ENCODE results near the gene USP8. TPM values are rescaled to one million over a fixed set of nuclear protein-coding genes. Genes with fewer than 3 reads are reported as not detected.

The USP8 gene
- polyA plus RNA-seq, 3 donors: 32.1 to 62.4 (median 37.3) TPM

- intact Hi-C loops (cut with micrococcal nuclease): no loop called here
- WGBS (ENCODE audit: insufficient coverage): no CpG with 5 or more reads among the region's 2 CpGs
- no peaks in the 10 kb centered on the region for H3K27me3 Mint-ChIP-seq (ENCODE audit: low read depth in 3 of 3)
- Histone ChIP-seq H3K36me3 (replicated peaks in 1 of 2; ENCODE audit: control insufficient read depth in 1 of 2, insufficient read depth in 2 of 2, low read length in 2 of 2) (peaks cover 85 to 97% of the 10 kb centered on the region in 2 donors), H2AFZ (ENCODE audit: insufficient read depth, low read depth, low read length, poor library complexity, severe bottlenecking) (no peak overlapping the region), H3K4me3 (replicated peaks in 1 of 3; ENCODE audit: low read depth in 2 of 3, low read length in 3 of 3) (no peak overlapping the region), H4K20me1 (ENCODE audit: insufficient read depth, low read length) (peaks cover 30% of the 10 kb centered on the region), H3K9ac (ENCODE audit: insufficient read depth, low read length, poor library complexity, severe bottlenecking) (no peak overlapping the region), H3K4me2 (replicated peaks; ENCODE audit: extremely low read depth, low read length, poor library complexity, severe bottlenecking) (no peak overlapping the region), H3K9me3 (replicated peaks in 1 of 2; ENCODE audit: control insufficient read depth in 1 of 2, insufficient read depth in 1 of 2, low read length in 2 of 2) (no peaks in the 10 kb centered on the region), H3K79me2 (ENCODE audit: insufficient read depth, low read length) (no peaks in the 10 kb centered on the region), H3K27me3 (ENCODE audit: control insufficient read depth in 2 of 2, insufficient read depth in 2 of 2, low read length in 2 of 2) (no peaks in the 10 kb centered on the region), H3K27ac (ENCODE audit: low read depth in 1 of 2, low read length in 2 of 2) (peak overlapping the region in 1 of 2 donors; percentile 28), H3K4me1 (ENCODE audit: control insufficient read depth in 1 of 2, insufficient read depth in 2 of 2, low read length in 2 of 2) (no peaks in the 10 kb centered on the region)
- no peaks in the 10 kb centered on the region for H3K4me1 Mint-ChIP-seq
- DNase-seq: no peak
- H3K27ac Mint-ChIP-seq: no peak overlapping the region
- TF ChIP-seq, protein P1, sequence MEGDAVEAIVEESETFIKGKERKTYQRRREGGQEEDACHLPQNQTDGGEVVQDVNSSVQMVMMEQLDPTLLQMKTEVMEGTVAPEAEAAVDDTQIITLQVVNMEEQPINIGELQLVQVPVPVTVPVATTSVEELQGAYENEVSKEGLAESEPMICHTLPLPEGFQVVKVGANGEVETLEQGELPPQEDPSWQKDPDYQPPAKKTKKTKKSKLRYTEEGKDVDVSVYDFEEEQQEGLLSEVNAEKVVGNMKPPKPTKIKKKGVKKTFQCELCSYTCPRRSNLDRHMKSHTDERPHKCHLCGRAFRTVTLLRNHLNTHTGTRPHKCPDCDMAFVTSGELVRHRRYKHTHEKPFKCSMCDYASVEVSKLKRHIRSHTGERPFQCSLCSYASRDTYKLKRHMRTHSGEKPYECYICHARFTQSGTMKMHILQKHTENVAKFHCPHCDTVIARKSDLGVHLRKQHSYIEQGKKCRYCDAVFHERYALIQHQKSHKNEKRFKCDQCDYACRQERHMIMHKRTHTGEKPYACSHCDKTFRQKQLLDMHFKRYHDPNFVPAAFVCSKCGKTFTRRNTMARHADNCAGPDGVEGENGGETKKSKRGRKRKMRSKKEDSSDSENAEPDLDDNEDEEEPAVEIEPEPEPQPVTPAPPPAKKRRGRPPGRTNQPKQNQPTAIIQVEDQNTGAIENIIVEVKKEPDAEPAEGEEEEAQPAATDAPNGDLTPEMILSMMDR (IDR thresholded peaks at IDR 0.05): no peak
- peaks cover 70 to 92% of the 10 kb centered on the region in 2 donors for H3K36me3 Mint-ChIP-seq
- no peaks in the 10 kb centered on the region for H3K9me3 Mint-ChIP-seq
- no peak overlapping the region for H3K4me3 Mint-ChIP-seq
Measured at GRCh38 chr15:50463423-50464358, 39.5 kb downstream of the USP8 start.

DNA sequence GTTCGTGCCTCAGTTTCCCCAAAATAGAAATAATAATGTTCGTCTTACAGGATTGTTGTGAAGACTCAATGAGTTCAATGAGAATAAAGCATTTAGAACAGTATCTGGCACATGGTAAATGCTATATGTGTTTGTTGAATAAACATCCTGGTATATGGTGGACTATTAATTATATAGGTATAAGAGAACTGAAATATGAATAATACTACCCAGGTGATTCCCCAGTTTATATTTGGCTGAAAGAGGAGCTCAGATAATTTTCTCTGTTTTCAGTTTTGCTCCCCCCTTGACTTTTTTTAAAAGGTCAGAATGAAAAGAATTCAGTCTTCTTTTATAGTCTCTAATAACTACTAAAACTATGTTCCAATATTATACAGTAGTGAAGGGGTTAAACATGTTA is 46.9 kb downstream of the USP8 start:
- Histone ChIP-seq H3K27me3 (ENCODE audit: control insufficient read depth in 2 of 2, insufficient read depth in 2 of 2, low read length in 2 of 2) (no peaks in the 10 kb centered on the region), H3K79me2 (ENCODE audit: insufficient read depth, low read length) (no peaks in the 10 kb centered on the region), H3K4me1 (ENCODE audit: control insufficient read depth in 1 of 2, insufficient read depth in 2 of 2, low read length in 2 of 2) (no peaks in the 10 kb centered on the region), H4K20me1 (ENCODE audit: insufficient read depth, low read length) (no peaks in the 10 kb centered on the region), H3K4me3 (replicated peaks in 1 of 3; ENCODE audit: low read depth in 2 of 3, low read length in 3 of 3) (no peak overlapping the region), H3K9ac (ENCODE audit: insufficient read depth, low read length, poor library complexity, severe bottlenecking) (no peak overlapping the region), H3K4me2 (replicated peaks; ENCODE audit: extremely low read depth, low read length, poor library complexity, severe bottlenecking) (no peak overlapping the region), H3K9me3 (replicated peaks in 1 of 2; ENCODE audit: control insufficient read depth in 1 of 2, insufficient read depth in 1 of 2, low read length in 2 of 2) (no peaks in the 10 kb centered on the region), H3K27ac (ENCODE audit: low read depth in 1 of 2, low read length in 2 of 2) (no peak overlapping the region), H2AFZ (ENCODE audit: insufficient read depth, low read depth, low read length, poor library complexity, severe bottlenecking) (no peak overlapping the region), H3K36me3 (replicated peaks in 1 of 2; ENCODE audit: control insufficient read depth in 1 of 2, insufficient read depth in 2 of 2, low read length in 2 of 2) (peaks cover 76 to 87% of the 10 kb centered on the region in 2 donors)
- Mint-ChIP-seq H3K9me3 (peaks cover 0 to 1% (median 0%) of the 10 kb centered on the region in 7 donors), H3K36me3 (peaks cover 65 to 77% of the 10 kb centered on the region in 2 donors), H3K4me3 (no peak overlapping the region), H3K27ac (peak overlapping the region in 2 of 7 donors; percentile 4 to 46), H3K4me1 (no peaks in the 10 kb centered on the region), H3K27me3 (ENCODE audit: low read depth in 3 of 3) (peaks cover 0 to 2% (median 0%) of the 10 kb centered on the region in 3 donors)
- no peak for DNase-seq
- intact Hi-C loops (cut with micrococcal nuclease): no loop called here
- 100% methylated on average over 1 of the region's 2 CpGs for WGBS (ENCODE audit: insufficient coverage)
- TF ChIP-seq, protein P1 (IDR thresholded peaks at IDR 0.05): no peak

Data from CD14-positive monocyte (primary cell).